HCT116 (cell line): Measurements from ENCODE around the gene RHCG. TPM values are rescaled to one million over a fixed set of nuclear protein-coding genes. Genes with fewer than 3 reads are reported as not detected.

Experiments used
- ATAC-seq: fragments of 200-7000 bp; cut with Tn5 transposase; 2 replicates; pipeline ENCODE4 v1.9.1; 2020; ENCODE audit warnings: mild to moderate bottlenecking, moderate library complexity
- BruUV-seq: library from RNA; stranded (reverse); fragments of 400-500 nt; replicated peaks from 2 replicates; lab custom pipeline; 2021; lab: Mats Ljungman, UMichigan
- CTCF ChIA-PET: fragments of 300-600 bp; sonication (Branson Sonifier 250); formaldehyde crosslinking; loops from one replicate; lab custom pipeline; 2021; ENCODE audit warnings: antibody characterized with exemption; lab: Charles Lee
- POLR2A ChIA-PET: fragments of 300-600, 350-600 bp; sonication (Branson Sonifier 250); formaldehyde crosslinking; loops from one replicate; lab custom pipeline; 2021; ENCODE audit warnings: antibody characterized with exemption; lab: Charles Lee
- RAD21 ChIA-PET, 2 experiments: fragments of 300-600 bp; sonication (Branson Sonifier 250); formaldehyde crosslinking; loops; one replicate each; lab custom pipeline; 2023; ENCODE audit warnings: low total read pairs in 2 of 2; ENCODE audit not compliant: uncharacterized antibody in 2 of 2, unreplicated experiment in 2 of 2, low non-redundant PET in 1 of 2; lab: Charles Lee
- DNase-seq: peaks from one replicate; pipeline ENCODE4 v3.0.0-alpha.2; 2010; ENCODE audit warnings: low read depth, low spot score
- H2AFZ ChIP-seq: fragments of 200-600 bp; shearing (Covaris generic), sonication (generic); 2 replicates; pipeline ENCODE4 v1.6.1; 2017; ENCODE audit warnings: low read depth, mixed run types, mixed read lengths, antibody characterized with exemption, low read length; ENCODE audit not compliant: poor library complexity, severe bottlenecking
- H3K27ac ChIP-seq: 2 replicates; pipeline ENCODE4 v1.5.1; 2012; ENCODE audit warnings: low read depth, low read length
- H3K27me3 ChIP-seq: fragments of 200-600 bp; sonication (generic); 2 replicates; pipeline ENCODE4 v1.6.1; 2016; ENCODE audit warnings: mixed run types, low read length, mixed read lengths; ENCODE audit not compliant: insufficient read depth
- H3K36me3 ChIP-seq, 2 experiments: fragments of 200-500 bp in 1 of 2; fragments of 200-600 bp in 1 of 2; sonication (Bioruptor generic) in 1 of 2; sonication (generic) in 1 of 2; 2 replicates each; pipeline versions ENCODE4 v1.5.1 to v1.6.1; 2014 to 2016; ENCODE audit warnings: low read length in 2 of 2, inconsistent platforms in 1 of 2, mixed read lengths in 1 of 2, mixed run types in 1 of 2; ENCODE audit not compliant: insufficient read depth in 2 of 2, control insufficient read depth in 1 of 2
- H3K4me1 ChIP-seq, 2 experiments: fragments of 200-600 bp in 1 of 2; sonication (generic) in 1 of 2; 2 replicates each; pipeline versions ENCODE4 v1.5.1 to v1.6.1; 2012 to 2017; ENCODE audit warnings: low read length in 2 of 2, inconsistent platforms in 1 of 2, mild to moderate bottlenecking in 1 of 2, mixed read lengths in 1 of 2, mixed run types in 1 of 2, moderate library complexity in 1 of 2; ENCODE audit not compliant: insufficient read depth in 2 of 2, control insufficient read depth in 1 of 2
- H3K4me2 ChIP-seq: fragments of 200-600 bp; sonication (generic); 2 replicates; pipeline ENCODE4 v1.6.1; 2017; ENCODE audit warnings: mixed run types, low read length, mixed read lengths
- H3K4me3 ChIP-seq, 2 experiments: fragments of 200-600 bp in 1 of 2; sonication (generic) in 1 of 2; replicated peaks in 1 of 2; 2 replicates each; pipeline ENCODE4 v1.5.1; 2011 to 2016; ENCODE audit warnings: low read length in 2 of 2, control low read depth in 1 of 2, low read depth in 1 of 2, mild to moderate bottlenecking in 1 of 2, mixed read lengths in 1 of 2, mixed run types in 1 of 2
- H3K79me2 ChIP-seq: fragments of 200-600 bp; sonication (generic); 2 replicates; pipeline ENCODE4 v1.6.1; 2017; ENCODE audit warnings: mild to moderate bottlenecking, mixed run types, low read length, moderate library complexity, mixed read lengths; ENCODE audit not compliant: insufficient read depth
- H3K9ac ChIP-seq: fragments of 200-600 bp; sonication (generic); 2 replicates; pipeline ENCODE4 v1.6.1; 2016; ENCODE audit warnings: low read length, mixed read lengths
- H3K9me2 ChIP-seq: fragments of 200-600 bp; sonication (generic), shearing (Covaris generic); 2 replicates; pipeline ENCODE4 v1.6.1; 2017; ENCODE audit warnings: mixed run types, mild to moderate bottlenecking, moderate library complexity; ENCODE audit not compliant: insufficient read depth
- H3K9me3 ChIP-seq, 2 experiments: fragments of 200-500 bp in 1 of 2; fragments of 200-600 bp in 1 of 2; sonication (Bioruptor generic) in 1 of 2; sonication (generic) in 1 of 2; 2 replicates each; pipeline ENCODE4 v1.6.1; 2014 to 2017; ENCODE audit warnings: low read length in 2 of 2, mixed read lengths in 2 of 2, inconsistent platforms in 1 of 2, low read depth in 1 of 2, mild to moderate bottlenecking in 1 of 2, mixed run types in 1 of 2, moderate library complexity in 1 of 2; ENCODE audit not compliant: control insufficient read depth in 1 of 2, insufficient read depth in 1 of 2
- H4K20me1 ChIP-seq: fragments of 200-600 bp; sonication (generic), shearing (Covaris generic); 2 replicates; pipeline ENCODE4 v1.6.1; 2017; ENCODE audit warnings: mixed run types, mild to moderate bottlenecking, moderate library complexity; ENCODE audit not compliant: insufficient read depth
- ATF3 ChIP-seq: IDR thresholded peaks from 2 replicates; pipeline ENCODE4 v1.6.1; 2012
- EGR1 ChIP-seq: IDR thresholded peaks from 2 replicates; pipeline ENCODE4 v1.6.1; 2012; ENCODE audit warnings: low read depth
- ELF1 ChIP-seq: IDR thresholded peaks from 2 replicates; pipeline ENCODE4 v1.6.1; 2012; ENCODE audit warnings: low read depth, borderline replicate concordance
- MAX ChIP-seq: IDR thresholded peaks from 2 replicates; pipeline ENCODE4 v1.6.1; 2012
- POLR2A ChIP-seq: IDR thresholded peaks from 2 replicates; pipeline ENCODE4 v1.7.0; 2011; ENCODE audit warnings: borderline replicate concordance; ENCODE audit not compliant: insufficient read depth, insufficient read length; ENCODE audit errors: extremely low read depth
- POLR2AphosphoS5 ChIP-seq: IDR thresholded peaks from 2 replicates; pipeline ENCODE4 v1.6.1; 2011; ENCODE audit warnings: mild to moderate bottlenecking, low read depth, low read length, moderate library complexity
- SIN3A ChIP-seq: IDR thresholded peaks from 2 replicates; pipeline ENCODE4 v1.6.1; 2012; ENCODE audit warnings: low read depth
- SP1 ChIP-seq: IDR thresholded peaks from 2 replicates; pipeline ENCODE4 v1.6.1; 2012; ENCODE audit warnings: low read depth
- SRF ChIP-seq: IDR thresholded peaks from 2 replicates; pipeline ENCODE4 v1.6.1; 2012; ENCODE audit warnings: low read depth
- TCF7L2 ChIP-seq: IDR thresholded peaks from 2 replicates; pipeline ENCODE4 v1.7.0; 2011; ENCODE audit warnings: borderline replicate concordance, inconsistent platforms; ENCODE audit not compliant: insufficient read depth, insufficient read length; ENCODE audit errors: extremely low read depth
- intact Hi-C: fragments of 100-400 bp; cut with micrococcal nuclease; formaldehyde crosslinking; loops from 2 replicates; pipeline ENCODE4 v1.10.0; 2022
- total RNA-seq: library from RNA; stranded (reverse); gene quantifications from one replicate; pipeline ENCODE4 v1.2.1, GENCODE V29; 2021; ENCODE audit not compliant: unreplicated experiment

Gene RHCG
- total RNA-seq, 1 experiment from 2014 or later = not detected

DNA sequence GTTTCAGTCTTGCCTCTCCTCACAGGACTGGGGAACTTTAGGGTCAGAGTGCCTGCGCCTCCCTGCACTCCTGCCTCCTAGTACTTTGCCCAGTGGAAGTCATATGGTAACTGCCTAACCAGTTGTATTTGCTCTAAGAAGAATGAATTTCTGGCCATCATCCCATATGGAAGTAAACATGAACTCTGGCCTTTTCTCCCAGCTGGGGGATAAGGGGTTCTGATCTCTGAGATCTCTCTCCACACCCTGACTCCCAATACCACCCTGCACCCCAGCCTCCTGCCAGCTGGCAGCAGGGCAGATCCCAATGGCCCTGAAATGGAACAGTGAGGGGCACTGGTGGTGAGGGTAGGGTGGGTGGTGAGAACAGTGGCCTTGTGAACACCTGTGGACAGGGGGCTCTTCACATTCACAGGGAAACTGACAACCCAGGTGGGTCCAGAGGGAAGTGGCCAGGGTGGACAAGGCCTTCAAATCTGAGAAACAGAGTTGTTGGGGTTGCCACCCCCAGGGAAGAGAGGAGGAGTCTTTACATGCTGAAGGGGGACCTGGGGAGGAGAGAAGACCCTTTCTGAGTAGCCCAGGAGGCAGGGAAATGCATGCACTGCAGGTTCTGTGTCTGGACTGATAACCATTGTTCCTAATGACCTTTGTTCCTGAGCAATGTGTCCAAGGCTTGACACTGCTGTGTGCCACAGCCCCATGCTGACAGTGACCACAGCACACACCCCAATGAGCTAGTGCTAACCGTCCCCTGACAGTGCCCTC lies 36.9 kb downstream of the RHCG start:
- Histone ChIP-seq H3K79me2 (no peaks in the 10 kb centered on the region), H3K4me2 (no peak overlapping the region), H3K4me1 (peaks cover 0 to 5% of the 10 kb centered on the region in 2 experiments; a peak in 1 of 4 replicates), H3K27me3 (no peaks in the 10 kb centered on the region), H3K36me3 (no peaks in the 10 kb centered on the region), H3K9ac (no peak overlapping the region), H4K20me1 (no peaks in the 10 kb centered on the region), H2AFZ (no peak overlapping the region), H3K27ac (no peak overlapping the region), H3K9me2 (no peaks in the 10 kb centered on the region), H3K4me3 (no peak overlapping the region), H3K9me3 (no peaks in the 10 kb centered on the region)
- ChIA-PET POLR2A (no interaction called here), CTCF (interaction anchor here (1.7 kb wide), 1 partner anchor 101 kb away, joined by 4 read pairs; no protein-coding TSS in a partner anchor), RAD21 (no interaction called here)
- no peak for ATAC-seq
- intact Hi-C loops = no loop called here
- DNase-seq = no peak
- TF ChIP-seq ELF1 (no peak), EGR1 (no peak), POLR2A (no peak), MAX (no peak), TCF7L2 (no peak), SP1 (no peak), ATF3 (no peak), SRF (no peak), POLR2AphosphoS5 (no peak), SIN3A (no peak)
- BruUV-seq = no TSS peak

- H3K27ac ChIP-seq = no peak overlapping the region
- no peak overlapping the region for H3K4me2 ChIP-seq
- no peaks in the 10 kb centered on the region for H3K27me3 ChIP-seq
- RAD21 ChIA-PET = no interaction called here
- POLR2A ChIA-PET = no interaction called here
- peaks cover 0 to 5% of the 10 kb centered on the region in 2 experiments; a peak in 1 of 4 replicates for H3K4me1 ChIP-seq
- H2AFZ ChIP-seq = no peak overlapping the region
- H3K4me3 ChIP-seq = no peak overlapping the region
- no peaks in the 10 kb centered on the region for H3K9me2 ChIP-seq
- H3K36me3 ChIP-seq = no peaks in the 10 kb centered on the region
- CTCF ChIA-PET = interaction anchor here (1.7 to 2.5 kb wide), 2 partner anchors 15 to 100 kb away, joined by 4 to 14 read pairs; no protein-coding TSS in a partner anchor
- ATAC-seq (no peak), DNase-seq (no peak)
- TF ChIP-seq TCF7L2 (no peak), ELF1 (no peak)
- intact Hi-C loops = no loop called here
- H3K9ac ChIP-seq = no peak overlapping the region
- H4K20me1 ChIP-seq = no peaks in the 10 kb centered on the region
- no peaks in the 10 kb centered on the region for H3K79me2 ChIP-seq
- no TSS peak for BruUV-seq
- no peaks in the 10 kb centered on the region for H3K9me3 ChIP-seq
These were observed 37.9 kb downstream of the RHCG start for GRCh38 chr15:89458440-89458839.
